NB4 (cell line): ENCODE data around the gene TEX2.

Experiments
- POLR2A ChIP-seq: IDR thresholded peaks from 2 replicates; pipeline ENCODE4 v1.6.1; 2011; ENCODE audit warnings: mild to moderate bottlenecking; ENCODE audit not compliant: insufficient read length; ENCODE audit errors: extremely low read depth
- TF ChIP-seq, protein P1 (sequence below): IDR thresholded peaks from one replicate; pipeline ENCODE4 v1.5.1; 2012; ENCODE audit warnings: low read depth, low read length

DNA sequence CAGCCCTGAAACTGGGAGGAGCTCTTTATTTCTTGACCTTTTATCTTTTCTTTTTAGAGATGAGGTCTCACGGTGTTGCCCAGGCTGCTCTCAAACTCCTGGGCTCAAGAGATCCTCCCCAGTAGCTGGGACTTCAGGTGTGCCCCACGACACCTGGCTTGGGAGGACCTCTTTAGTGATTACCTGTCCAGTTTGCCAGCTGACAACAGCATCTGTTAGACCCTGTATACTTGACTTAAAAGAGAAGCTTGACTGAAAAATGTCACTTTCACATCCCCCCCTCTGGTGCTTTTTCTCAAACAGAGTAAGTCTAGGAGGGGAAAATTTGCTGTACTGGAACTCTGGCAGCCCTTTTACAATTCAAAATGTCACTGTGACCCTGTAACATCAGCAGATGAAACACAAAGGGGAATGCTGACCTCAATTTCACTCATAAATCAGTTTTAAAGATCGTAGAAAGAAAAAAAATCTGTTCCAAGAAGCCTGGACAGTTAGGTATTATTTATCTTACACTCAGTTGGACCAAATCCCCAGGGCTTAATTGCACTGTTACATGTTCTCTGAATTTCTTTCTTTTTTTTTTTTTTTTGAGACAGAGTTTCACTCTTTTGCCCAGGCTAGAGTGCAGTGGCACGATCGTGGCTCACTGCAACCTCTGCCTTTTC lies 131.3 kb downstream of the TEX2 start:
- TF ChIP-seq, protein P1, sequence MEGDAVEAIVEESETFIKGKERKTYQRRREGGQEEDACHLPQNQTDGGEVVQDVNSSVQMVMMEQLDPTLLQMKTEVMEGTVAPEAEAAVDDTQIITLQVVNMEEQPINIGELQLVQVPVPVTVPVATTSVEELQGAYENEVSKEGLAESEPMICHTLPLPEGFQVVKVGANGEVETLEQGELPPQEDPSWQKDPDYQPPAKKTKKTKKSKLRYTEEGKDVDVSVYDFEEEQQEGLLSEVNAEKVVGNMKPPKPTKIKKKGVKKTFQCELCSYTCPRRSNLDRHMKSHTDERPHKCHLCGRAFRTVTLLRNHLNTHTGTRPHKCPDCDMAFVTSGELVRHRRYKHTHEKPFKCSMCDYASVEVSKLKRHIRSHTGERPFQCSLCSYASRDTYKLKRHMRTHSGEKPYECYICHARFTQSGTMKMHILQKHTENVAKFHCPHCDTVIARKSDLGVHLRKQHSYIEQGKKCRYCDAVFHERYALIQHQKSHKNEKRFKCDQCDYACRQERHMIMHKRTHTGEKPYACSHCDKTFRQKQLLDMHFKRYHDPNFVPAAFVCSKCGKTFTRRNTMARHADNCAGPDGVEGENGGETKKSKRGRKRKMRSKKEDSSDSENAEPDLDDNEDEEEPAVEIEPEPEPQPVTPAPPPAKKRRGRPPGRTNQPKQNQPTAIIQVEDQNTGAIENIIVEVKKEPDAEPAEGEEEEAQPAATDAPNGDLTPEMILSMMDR: no peak
- TF ChIP-seq POLR2A: no peak
